Skin of body (tissue), 2 donors: ENCODE results near the gene SMC6. TPM values are rescaled to one million over a fixed set of nuclear protein-coding genes. Genes with fewer than 3 reads are reported as not detected.

Experiments used
- DNase-seq: peaks from one replicate; lab custom pipeline; 2025; lab: John Stamatoyannopoulos, UW
- total RNA-seq: library from RNA; depleted of rRNA; stranded (reverse); fragments of >200 nt; gene quantifications from one replicate; pipeline ENCODE4 v1.2.3, GENCODE V29; 2014

The SMC6 gene
- total RNA-seq, 1 donor from 2014 or later, result 23.8 TPM

- no peak for DNase-seq
Observed at GRCh38 chr2:17763641-17764333, 10.2 kb upstream of the SMC6 start.

- no peak for DNase-seq
Observed at GRCh38 chr2:17762451-17762850, 8.8 kb upstream of the SMC6 start.

- no peak for DNase-seq
Observed at GRCh38 chr2:17759805-17760204, 6.2 kb upstream of the SMC6 start.

GRCh38 chr2:17758118-17758517, 4.5 kb upstream of the SMC6 start:
- DNase-seq, result no peak

- DNase-seq, result no peak
Observed at GRCh38 chr2:17757321-17757720, 3.7 kb upstream of the SMC6 start.

GRCh38 chr2:17756668-17757067, 3.1 kb upstream of the SMC6 start:
- no peak for DNase-seq

- DNase-seq, result no peak
Observed at GRCh38 chr2:17754773-17755425, 1.3 kb upstream of the SMC6 start.

GRCh38 chr2:17752892-17753802, 463 bp downstream of the SMC6 start:
- peak; percentile 18 for DNase-seq

- DNase-seq, result no peak
Observed at GRCh38 chr2:17752246-17752645, 1.4 kb downstream of the SMC6 start.

GRCh38 chr2:17749753-17750438, 3.7 kb downstream of the SMC6 start:
- DNase-seq, result no peak

GRCh38 chr2:17748745-17749144, 4.9 kb downstream of the SMC6 start:
- no peak for DNase-seq

- DNase-seq, result no peak
Observed at GRCh38 chr2:17747684-17748452, 5.7 kb downstream of the SMC6 start.

- no peak for DNase-seq
Observed at GRCh38 chr2:17740203-17740602, 13.4 kb downstream of the SMC6 start.

- DNase-seq, result no peak
Observed at GRCh38 chr2:17736989-17737388, 16.6 kb downstream of the SMC6 start.

- DNase-seq, result no peak
Observed at GRCh38 chr2:17735864-17736263, 17.7 kb downstream of the SMC6 start.

- DNase-seq, result no peak
Observed at GRCh38 chr2:17733599-17733998, 20.0 kb downstream of the SMC6 start.

GRCh38 chr2:17729880-17730279, 23.7 kb downstream of the SMC6 start:
- no peak for DNase-seq

GRCh38 chr2:17728210-17728609, 25.4 kb downstream of the SMC6 start:
- DNase-seq, result no peak

GRCh38 chr2:17719562-17720371, 33.8 kb downstream of the SMC6 start:
- no peak for DNase-seq

GRCh38 chr2:17718689-17719088, 34.9 kb downstream of the SMC6 start:
- no peak for DNase-seq
